Endodermal cell (in vitro differentiated cells): ENCODE measurements around the gene AXIN1. TPM values are rescaled to one million over a fixed set of nuclear protein-coding genes. Genes with fewer than 3 reads are reported as not detected.

Source experiments
- DNase-seq: peaks from one replicate; pipeline ENCODE4 v3.0.0-alpha.2; 2017
- H3K27ac ChIP-seq: 2 replicates; pipeline ENCODE4 v1.5.1; 2013; ENCODE audit warnings: mild to moderate bottlenecking, low read depth, low read length, moderate library complexity
- H3K27me3 ChIP-seq: 2 replicates; pipeline ENCODE4 v1.6.1; 2013; ENCODE audit warnings: mild to moderate bottlenecking, low read length, moderate library complexity; ENCODE audit not compliant: insufficient read depth, control insufficient read depth, poor library complexity, severe bottlenecking
- H3K36me3 ChIP-seq: 2 replicates; pipeline ENCODE4 v1.7.0; 2013; ENCODE audit warnings: mild to moderate bottlenecking, low read length, moderate library complexity; ENCODE audit not compliant: control insufficient read depth, insufficient read depth
- H3K4me1 ChIP-seq: one replicate; pipeline ENCODE4 v1.7.0; 2013; ENCODE audit warnings: low read length; ENCODE audit not compliant: control insufficient read depth, insufficient read depth
- H3K4me3 ChIP-seq: 2 replicates; pipeline ENCODE4 v1.5.1; 2013; ENCODE audit warnings: mild to moderate bottlenecking, low read length, moderate library complexity
- H3K9ac ChIP-seq: 2 replicates; pipeline ENCODE4 v1.6.1; 2013; ENCODE audit warnings: mild to moderate bottlenecking, low read length, moderate library complexity; ENCODE audit not compliant: poor library complexity, severe bottlenecking; ENCODE audit errors: extremely low read depth
- H3K9me3 ChIP-seq: 2 replicates; pipeline ENCODE4 v1.6.1; 2013; ENCODE audit warnings: mild to moderate bottlenecking, low read length, moderate library complexity; ENCODE audit not compliant: control insufficient read depth
- H3K27ac Mint-ChIP-seq: 2 replicates; pipeline ENCODE4 v1.8.0; 2020; ENCODE audit warnings: mixed read lengths
- H3K27me3 Mint-ChIP-seq: 2 replicates; pipeline ENCODE4 v1.8.0; 2021; ENCODE audit warnings: mild to moderate bottlenecking, mixed read lengths; ENCODE audit not compliant: insufficient read depth
- H3K36me3 Mint-ChIP-seq: 2 replicates; pipeline ENCODE4 v1.8.0; 2020; ENCODE audit warnings: low read depth, mixed read lengths
- H3K4me1 Mint-ChIP-seq: 2 replicates; pipeline ENCODE4 v1.8.0; 2020; ENCODE audit warnings: mixed read lengths
- H3K4me3 Mint-ChIP-seq: 2 replicates; pipeline ENCODE4 v1.8.0; 2020; ENCODE audit warnings: mild to moderate bottlenecking, moderate library complexity, mixed read lengths
- H3K9me3 Mint-ChIP-seq: 2 replicates; pipeline ENCODE4 v1.8.0; 2020; ENCODE audit warnings: mild to moderate bottlenecking, mixed read lengths
- CTCF ChIP-seq: fragments of 200-600 bp; sonication (generic); conservative IDR thresholded peaks from 2 replicates; pipeline ENCODE4 v1.5.0; 2021; ENCODE audit warnings: antibody characterized with exemption, mild to moderate bottlenecking
- WGBS, 2 experiments: methylation state at CpG; one replicate each; pipeline versions ENCODE4 v1.1.5 to v1.1.7; 2013; ENCODE audit warnings: missing lambda C conversion rate in 2 of 2, mixed read lengths in 1 of 2; ENCODE audit not compliant: insufficient coverage in 1 of 2, insufficient read length in 1 of 2; 5-methylcytosine and 5-hydroxymethylcytosine counted together
- total RNA-seq, 2 donors: library from RNA; stranded (reverse); fragmentation: NEBNext Ultra II Directional in 1 of 2; extraction: Animal tissue kit (Norgen Biotek cat#: 25700) in 1 of 2; gene quantifications; 2 replicates in 1 of 2; 3 replicates in 1 of 2; pipeline ENCODE4 v1.2.1, GENCODE V29; 2021

AXIN1 gene
- total RNA-seq, 2 donors from 2014 or later, result 36.5 to 37.3 TPM

DNA sequence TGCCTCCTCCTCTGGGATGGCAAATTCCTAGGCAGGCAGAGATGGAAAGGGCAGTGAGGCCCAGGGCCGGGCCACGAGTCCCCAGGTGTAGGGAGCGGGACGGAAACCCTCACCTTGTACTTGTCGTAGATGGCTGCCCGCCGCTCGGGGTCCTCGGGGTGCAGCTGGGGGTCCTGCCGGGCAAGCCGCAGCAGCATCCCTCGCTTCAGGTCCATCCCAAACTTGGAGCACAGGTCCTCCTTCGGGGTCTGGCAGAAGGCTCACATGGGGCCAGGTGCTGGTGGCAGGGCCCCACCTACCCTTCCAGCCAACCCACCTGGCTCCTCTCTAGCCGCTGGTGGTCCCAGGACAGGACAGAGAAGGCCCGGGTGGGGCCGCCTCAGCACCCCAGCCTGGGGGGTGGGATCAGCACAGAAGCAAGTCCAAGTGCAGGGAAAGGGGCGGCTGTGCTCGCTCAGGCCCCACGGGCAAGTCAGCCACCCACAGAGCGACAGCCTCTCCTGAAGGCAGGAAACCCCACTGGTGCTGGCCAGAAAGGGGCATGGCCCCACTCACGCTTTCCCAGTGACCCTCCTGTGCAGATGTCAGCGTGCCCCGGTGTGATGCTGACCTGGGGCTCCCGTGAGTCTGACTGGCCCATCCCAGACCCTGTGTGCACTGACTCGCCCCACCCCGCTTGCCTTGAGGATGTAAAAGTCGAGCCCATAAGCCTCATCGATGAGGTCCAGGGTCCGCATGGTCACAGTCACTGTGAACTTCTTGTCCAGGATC is 16.1 kb upstream of the AXIN1 start:
- H3K9ac ChIP-seq, result no peak overlapping the region
- WGBS, 2 experiments, result 94 to 99% methylated on average over 18 to 29 of the region's 29 CpGs
- H3K9me3 Mint-ChIP-seq, result no peaks in the 10 kb centered on the region

GRCh38 chr16:367333-367903 is 14.9 kb upstream of the AXIN1 start:
- Mint-ChIP-seq H3K27me3 (no peaks in the 10 kb centered on the region), H3K4me1 (peaks cover 11% of the 10 kb centered on the region), H3K27ac (no peak overlapping the region), H3K4me3 (no peak overlapping the region), H3K36me3 (peaks cover 11% of the 10 kb centered on the region), H3K9me3 (no peaks in the 10 kb centered on the region)
- Histone ChIP-seq H3K4me3 (no peak overlapping the region), H3K27me3 (no peaks in the 10 kb centered on the region), H3K36me3 (peaks cover 33% of the 10 kb centered on the region), H3K27ac (no peak overlapping the region), H3K9ac (no peak overlapping the region), H3K9me3 (no peaks in the 10 kb centered on the region), H3K4me1 (no peaks in the 10 kb centered on the region)
- no peak for DNase-seq
- WGBS, 2 experiments, result 93 to 98% methylated on average over 12 to 18 of the region's 18 CpGs
- no peak for TF ChIP-seq CTCF

More for the DNA sequence above, 16.1 kb upstream of the AXIN1 start:
- no peak for TF ChIP-seq CTCF
- no peak for DNase-seq
- Histone ChIP-seq H3K36me3 (peaks cover 33% of the 10 kb centered on the region), H3K4me3 (no peak overlapping the region), H3K27me3 (no peaks in the 10 kb centered on the region), H3K4me1 (no peaks in the 10 kb centered on the region), H3K9me3 (no peaks in the 10 kb centered on the region), H3K27ac (no peak overlapping the region)
- H3K36me3 Mint-ChIP-seq, result peaks cover 15% of the 10 kb centered on the region
- H3K27me3 Mint-ChIP-seq, result no peaks in the 10 kb centered on the region
- no peak overlapping the region for H3K27ac Mint-ChIP-seq
- no peak overlapping the region for H3K4me3 Mint-ChIP-seq
- peaks cover 11% of the 10 kb centered on the region for H3K4me1 Mint-ChIP-seq

DNA sequence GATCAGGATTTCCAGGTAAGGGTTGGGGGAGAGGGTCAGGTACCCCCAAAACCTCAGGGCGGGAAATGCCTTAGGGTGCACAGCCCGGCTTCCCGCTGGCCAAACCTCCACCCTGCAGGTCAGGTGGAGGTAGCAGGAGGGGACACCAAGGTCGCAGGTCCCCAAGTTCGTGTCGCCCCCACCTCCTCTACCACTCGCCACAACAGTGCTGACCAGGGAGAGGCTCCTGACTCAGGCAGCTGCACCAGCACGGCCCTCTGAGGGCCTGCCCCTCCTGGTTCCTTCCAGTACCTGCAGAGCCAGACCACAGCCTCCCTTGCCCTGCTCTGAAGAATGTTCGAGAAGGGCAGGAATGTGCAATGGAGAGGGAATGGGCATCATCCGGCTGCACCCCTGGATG is 14.0 kb upstream of the AXIN1 start:
- 84 to 91% methylated on average over 4 to 10 of the region's 10 CpGs for WGBS, 2 experiments
- no peak overlapping the region for H3K27ac ChIP-seq
- H3K36me3 Mint-ChIP-seq, result peaks cover 11% of the 10 kb centered on the region
- peaks cover 33% of the 10 kb centered on the region for H3K36me3 ChIP-seq
- H3K4me1 ChIP-seq, result no peaks in the 10 kb centered on the region
- H3K4me1 Mint-ChIP-seq, result peaks cover 11% of the 10 kb centered on the region
- H3K27me3 ChIP-seq, result no peaks in the 10 kb centered on the region
- H3K9me3 Mint-ChIP-seq, result no peaks in the 10 kb centered on the region
- no peaks in the 10 kb centered on the region for H3K9me3 ChIP-seq
- H3K27ac Mint-ChIP-seq, result no peak overlapping the region
- H3K9ac ChIP-seq, result no peak overlapping the region
- H3K4me3 Mint-ChIP-seq, result no peak overlapping the region
- no peak for DNase-seq
- no peaks in the 10 kb centered on the region for H3K27me3 Mint-ChIP-seq
- TF ChIP-seq CTCF, result no peak
- no peak overlapping the region for H3K4me3 ChIP-seq
